HepG2 (cell line): ENCODE data around the gene TP63.

Experiments used
- ATF6 ChIP-seq: sonication (generic); formaldehyde crosslinking; conservative IDR thresholded peaks from 2 replicates; pipeline ENCODE4 v1.4.0; 2020; ENCODE audit warnings: missing genetic modification reagents
- CREB1 ChIP-seq, 2 experiments: fragments of 450-650 bp in 1 of 2; IDR thresholded peaks; 2 replicates each; pipeline ENCODE4 v1.6.1; 2016 to 2017; ENCODE audit warnings: control low read depth in 1 of 2, mild to moderate bottlenecking in 1 of 2, missing compliant biosample characterization in 1 of 2, missing genetic modification characterization in 1 of 2
- CTCF ChIP-seq: sonication (generic); formaldehyde crosslinking; IDR thresholded peaks from 2 replicates; pipeline ENCODE4 v1.5.0; 2020; ENCODE audit warnings: mild to moderate bottlenecking, missing genetic modification reagents, moderate library complexity
- GABPA ChIP-seq, 2 experiments: IDR thresholded peaks; 2 replicates each; pipeline ENCODE4 v1.6.1; 2011 to 2016; ENCODE audit warnings: low read depth in 2 of 2, low read length in 1 of 2, missing biosample characterization in 1 of 2, missing genetic modification characterization in 1 of 2
- ZNF367 ChIP-seq: sonication (generic); formaldehyde crosslinking; IDR thresholded peaks from 2 replicates; pipeline ENCODE4 v1.4.0; 2020; ENCODE audit warnings: missing genetic modification reagents, borderline replicate concordance
- TF ChIP-seq, protein P1 (sequence below): IDR thresholded peaks from 2 replicates; pipeline ENCODE4 v1.6.1; 2012; ENCODE audit warnings: inconsistent platforms

DNA sequence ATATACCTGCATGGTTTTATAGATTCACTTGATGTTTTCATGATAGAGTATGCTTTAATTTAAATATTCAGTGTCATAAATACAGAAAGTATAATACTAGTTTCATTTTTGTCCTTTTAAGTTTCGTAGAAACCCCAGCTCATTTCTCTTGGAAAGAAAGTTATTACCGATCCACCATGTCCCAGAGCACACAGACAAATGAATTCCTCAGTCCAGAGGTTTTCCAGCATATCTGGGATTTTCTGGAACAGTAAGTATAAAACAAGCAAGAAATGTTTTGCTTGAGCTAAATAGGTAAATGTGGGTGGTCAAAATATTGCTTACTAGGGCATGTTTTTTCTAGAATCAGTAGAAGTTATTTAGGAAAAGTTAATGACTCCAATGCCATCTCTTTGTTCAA, 106.4 kb downstream of the TP63 start:
- TF ChIP-seq, protein P1, sequence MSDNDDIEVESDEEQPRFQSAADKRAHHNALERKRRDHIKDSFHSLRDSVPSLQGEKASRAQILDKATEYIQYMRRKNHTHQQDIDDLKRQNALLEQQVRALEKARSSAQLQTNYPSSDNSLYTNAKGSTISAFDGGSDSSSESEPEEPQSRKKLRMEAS, result no peak
- TF ChIP-seq CTCF (CRISPR knock-in tag) (no peak), ATF6 (CRISPR knock-in tag) (no peak), GABPA (IDR thresholded peaks at IDR 0.05; ENCODE audit: low read depth, low read length) (no peak), GABPA (CRISPR knock-in tag; IDR thresholded peaks at IDR 0.05; ENCODE audit: low read depth) (no peak), ZNF367 (CRISPR knock-in tag) (no peak), CREB1 (IDR thresholded peaks at IDR 0.05) (no peak), CREB1 (CRISPR knock-in tag; IDR thresholded peaks at IDR 0.05) (no peak)
